GM12878 (cell line): Measurements from ENCODE around the gene MRPL57. TPM values are rescaled to one million over a fixed set of nuclear protein-coding genes. Genes with fewer than 3 reads are reported as not detected.

ENCODE experiments used
- BACH1 ChIP-seq: fragments of 450-650 bp; IDR thresholded peaks from 2 replicates; pipeline ENCODE4 v1.6.1; 2017; ENCODE audit warnings: mild to moderate bottlenecking, borderline replicate concordance
- CHD4 ChIP-seq: fragments of 200-600 bp; sonication (generic); IDR thresholded peaks from 2 replicates; pipeline ENCODE4 v1.6.1; 2016; ENCODE audit warnings: mild to moderate bottlenecking
- CREB1 ChIP-seq: IDR thresholded peaks from 2 replicates; pipeline ENCODE4 v1.6.1; 2012; ENCODE audit warnings: low read depth, mild to moderate bottlenecking, inconsistent platforms
- E2F4 ChIP-seq: IDR thresholded peaks from 2 replicates; pipeline ENCODE4 v1.6.1; 2012; ENCODE audit warnings: low read depth, low read length, improper control_type of control experiment
- E2F8 ChIP-seq: fragments of 450-650 bp; IDR thresholded peaks from 2 replicates; pipeline ENCODE4 v1.6.1; 2018; ENCODE audit warnings: mild to moderate bottlenecking, low read depth, moderate library complexity; ENCODE audit not compliant: partially characterized antibody
- GATAD2B ChIP-seq: fragments of 450-650 bp; conservative IDR thresholded peaks from 2 replicates; pipeline ENCODE4 v1.6.1; 2017; ENCODE audit warnings: low read depth, mild to moderate bottlenecking, moderate library complexity
- MLLT1 ChIP-seq: fragments of 450-650 bp; IDR thresholded peaks from 2 replicates; pipeline ENCODE4 v1.6.1; 2016; ENCODE audit warnings: mild to moderate bottlenecking
- MYB ChIP-seq: fragments of 150-350 bp; IDR thresholded peaks from 2 replicates; pipeline ENCODE4 v1.6.1; 2014; ENCODE audit warnings: mild to moderate bottlenecking, low read depth, low read length, borderline replicate concordance
- RUNX3 ChIP-seq: IDR thresholded peaks from 2 replicates; pipeline ENCODE4 v1.6.1; 2012; ENCODE audit warnings: low read length, inconsistent platforms
- SREBF1 ChIP-seq: IDR thresholded peaks from 2 replicates; pipeline ENCODE4 v1.6.1; 2012; ENCODE audit warnings: mild to moderate bottlenecking, low read length
- TBL1XR1 ChIP-seq: IDR thresholded peaks from 2 replicates; pipeline ENCODE4 v1.6.1; 2012; ENCODE audit warnings: low read depth, low read length, improper control_type of control experiment
- USF2 ChIP-seq: IDR thresholded peaks from 2 replicates; pipeline ENCODE4 v1.6.1; 2011; ENCODE audit warnings: low read depth, low read length, improper control_type of control experiment, borderline replicate concordance
- ZBTB4 ChIP-seq: fragments of 450-650 bp; formaldehyde crosslinking; IDR thresholded peaks from 2 replicates; pipeline ENCODE4 v1.4.0; 2022; ENCODE audit warnings: mild to moderate bottlenecking, moderate library complexity
- ZNF274 ChIP-seq: IDR thresholded peaks from one replicate; pipeline ENCODE4 v1.8.0; 2011; ENCODE audit not compliant: insufficient read length, insufficient read depth
- ZNF592 ChIP-seq: fragments of 450-650 bp; IDR thresholded peaks from 2 replicates; pipeline ENCODE4 v1.6.1; 2017; ENCODE audit warnings: mild to moderate bottlenecking, moderate library complexity
- polyA plus RNA-seq, 11 experiments: library from polyadenylated mRNA; depleted of rRNA in 4 of 11; unstranded in 6 of 11; stranded (reverse) in 5 of 11; fragments of >200 nt; fragmentation: Nextera tagmentation in 4 of 11; fragmentation: Illumina TruSeq in 1 of 11; extraction: Ambion mirVana in 4 of 11; extraction: Trizol in 1 of 11; gene quantifications; 1 replicate in 1 of 11; 2 replicates in 10 of 11; pipeline versions ENCODE4 v1.2.1 to v1.2.3, GENCODE V29; 2011 to 2016; ENCODE audit warnings: inconsistent platforms in 2 of 11, missing spikeins in 2 of 11, low read depth in 1 of 11
- total RNA-seq, 4 experiments: library from RNA; depleted of rRNA in 3 of 4; stranded (reverse); fragments of >200 nt in 3 of 4; fragmentation: Illumina TruSeq in 1 of 4; extraction: Trizol in 1 of 4; gene quantifications; 2 replicates each; pipeline versions ENCODE4 v1.2.1 to v1.2.3, GENCODE V29; 2013 to 2021

The MRPL57 gene
- total and polyA plus RNA-seq, 10 of the 15 experiments (the other 5 are each of a cell fraction or from before 2014, with no cell fraction given): 10.5 to 90.6 (median 25.9) TPM

GRCh38 chr13:21176215-21176981 lies at the start of gene MRPL57, which contains the start of gene SKA3 (continued):
- TF ChIP-seq ZNF274 (no peak), MLLT1 (no peak), CHD4 (no peak), MYB (no peak), ZBTB4 (no peak), RUNX3 (peak; percentile 14; the same call in 1 of the 2 replicates), TBL1XR1 (no peak), E2F8 (no peak), GATAD2B (peak; percentile 76; the same call in 1 of the 2 replicates), ZNF592 (no peak), CREB1 (peak; percentile 78; the same call in 1 of the 2 replicates), E2F4 (peak; percentile 96), USF2 (no peak), BACH1 (peak; percentile 76; the same call in 1 of the 2 replicates), SREBF1 (no peak)
